Measurements from ENCODE around the gene BCL2L13.

Gene BCL2L13

DNA sequence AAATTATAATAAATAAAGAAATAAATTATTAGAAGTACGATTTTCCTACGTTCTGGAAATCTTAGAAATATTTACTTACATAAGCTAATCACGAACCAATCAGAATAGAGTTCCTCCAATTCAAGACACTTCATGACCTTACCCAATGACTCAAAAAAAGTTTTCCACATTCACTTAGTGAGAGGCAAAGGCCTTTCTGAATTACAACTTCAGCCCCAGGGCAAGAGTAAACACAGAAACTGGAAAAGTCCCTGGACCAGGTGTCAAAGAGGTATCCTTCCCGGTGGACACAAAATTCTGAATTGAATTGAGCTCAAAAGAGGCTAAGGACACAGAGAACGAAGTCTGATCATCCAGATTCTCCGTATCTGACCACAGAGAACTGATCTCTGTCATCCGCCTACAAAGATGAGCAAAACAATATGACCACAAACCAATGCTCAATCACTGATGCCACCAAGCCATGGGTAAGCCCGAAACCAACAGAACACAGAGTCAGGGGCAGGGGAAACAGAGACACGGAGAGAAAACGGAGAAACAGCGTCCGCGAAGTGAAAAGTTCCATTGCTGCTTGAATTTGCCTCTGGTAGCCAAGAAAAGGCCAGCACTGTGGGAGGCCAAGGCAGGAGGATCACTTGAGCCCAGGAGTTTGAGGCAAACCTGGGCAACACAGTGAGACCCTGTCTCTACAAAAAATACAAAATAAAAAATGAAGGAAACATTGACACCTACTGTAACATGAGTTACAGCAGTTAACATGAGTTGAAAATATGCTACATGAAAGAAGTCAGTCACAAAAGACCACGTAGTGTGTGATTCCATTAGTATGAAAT, 128.9 kb downstream of the BCL2L13 start:
- no peak for DNase-seq

DNA sequence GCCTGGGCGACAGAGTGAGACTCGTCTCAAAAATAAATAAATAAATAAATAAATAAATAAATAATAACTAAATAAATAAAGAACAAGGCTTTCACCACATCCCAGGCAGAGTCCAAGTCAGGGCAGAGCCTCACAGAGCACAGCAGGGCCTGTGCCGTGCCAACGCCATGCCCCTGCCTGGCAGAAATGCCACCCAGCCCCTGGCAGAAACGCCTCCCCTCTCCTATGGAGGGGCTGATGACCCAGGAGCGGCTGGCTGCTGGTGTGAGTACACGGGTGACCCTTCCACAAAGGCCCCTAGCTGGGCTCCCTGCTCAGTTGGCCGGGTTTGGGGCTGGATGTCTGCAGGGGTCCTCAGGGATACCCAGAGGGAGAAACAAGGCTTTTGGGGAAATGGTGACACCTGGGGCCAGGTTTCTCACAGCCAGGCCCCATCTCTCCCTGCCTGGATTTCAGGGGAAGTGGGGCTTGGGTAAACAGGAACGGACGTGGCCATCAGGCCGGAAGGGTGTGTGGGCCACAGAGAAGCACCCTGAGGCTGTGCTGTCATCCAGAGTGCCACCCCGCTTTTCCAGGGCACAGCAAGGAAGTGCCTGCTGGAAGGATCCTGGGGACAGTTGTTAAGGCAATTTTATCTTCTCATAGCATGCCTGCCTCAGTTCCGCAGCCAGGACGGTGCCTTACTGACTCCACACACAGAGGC, 130.6 kb downstream of the BCL2L13 start:
- no peak for DNase-seq

DNA sequence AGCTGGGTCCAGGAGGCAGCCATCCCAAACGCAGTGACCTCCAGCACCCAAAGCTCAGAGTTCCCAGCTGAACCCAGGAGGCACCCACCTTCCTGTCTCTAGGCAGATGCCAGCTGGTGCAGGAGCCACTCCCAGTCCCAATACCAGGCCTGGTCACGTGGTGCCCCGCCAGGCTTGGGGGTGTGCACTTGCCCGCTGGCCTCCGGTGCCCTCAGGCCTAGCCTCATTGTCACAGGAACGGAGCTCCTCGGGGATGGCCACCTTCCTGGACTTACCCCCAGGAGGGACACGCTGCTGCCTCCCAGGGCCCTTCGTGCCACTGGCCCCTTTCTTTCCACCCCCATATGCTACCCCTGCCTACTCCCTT, 131.1 kb downstream of the BCL2L13 start:
- no peak for DNase-seq

DNA sequence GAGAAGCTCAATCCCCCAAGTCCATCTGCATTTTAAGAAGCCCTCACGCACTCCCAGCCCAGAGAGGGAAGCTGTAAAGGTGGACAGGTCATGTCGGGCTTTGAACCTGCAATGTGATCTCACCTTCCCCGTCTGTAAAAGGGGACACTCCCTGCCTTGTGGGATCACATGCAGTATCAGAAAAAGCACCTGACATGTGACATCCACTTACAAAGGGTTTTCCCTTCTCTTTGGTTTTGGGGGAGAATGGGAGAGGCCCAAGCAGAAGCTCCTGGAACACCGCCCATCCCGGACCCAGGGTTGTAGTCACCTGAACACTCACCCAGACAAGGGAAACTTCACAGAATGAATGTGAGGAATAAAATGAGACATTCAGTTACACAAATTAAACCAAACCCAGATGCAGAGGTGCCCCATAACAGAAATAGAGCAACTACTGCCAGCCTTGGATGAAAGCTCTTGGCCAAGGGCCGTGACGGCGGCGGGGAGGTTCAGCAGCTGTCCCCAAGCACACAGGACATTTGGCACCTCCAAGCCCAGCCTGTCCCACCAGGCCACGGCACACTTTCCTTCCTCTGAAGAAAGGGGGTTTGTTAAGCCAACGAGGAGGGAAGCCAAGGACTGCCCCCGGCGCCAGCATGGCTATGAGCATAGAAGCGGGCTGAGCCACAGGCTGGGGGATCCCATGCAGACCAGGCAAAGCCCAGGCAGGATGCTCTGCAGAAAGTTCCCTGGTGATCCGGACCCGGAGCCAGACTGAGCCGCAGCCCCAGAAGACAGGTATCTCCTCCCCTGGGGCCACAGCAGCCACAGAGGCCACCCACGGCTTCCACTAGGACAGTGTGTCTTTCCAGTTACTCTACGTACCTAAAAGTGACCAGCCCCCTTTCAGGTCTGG, 131.9 kb downstream of the BCL2L13 start:
- no peak for DNase-seq

DNA sequence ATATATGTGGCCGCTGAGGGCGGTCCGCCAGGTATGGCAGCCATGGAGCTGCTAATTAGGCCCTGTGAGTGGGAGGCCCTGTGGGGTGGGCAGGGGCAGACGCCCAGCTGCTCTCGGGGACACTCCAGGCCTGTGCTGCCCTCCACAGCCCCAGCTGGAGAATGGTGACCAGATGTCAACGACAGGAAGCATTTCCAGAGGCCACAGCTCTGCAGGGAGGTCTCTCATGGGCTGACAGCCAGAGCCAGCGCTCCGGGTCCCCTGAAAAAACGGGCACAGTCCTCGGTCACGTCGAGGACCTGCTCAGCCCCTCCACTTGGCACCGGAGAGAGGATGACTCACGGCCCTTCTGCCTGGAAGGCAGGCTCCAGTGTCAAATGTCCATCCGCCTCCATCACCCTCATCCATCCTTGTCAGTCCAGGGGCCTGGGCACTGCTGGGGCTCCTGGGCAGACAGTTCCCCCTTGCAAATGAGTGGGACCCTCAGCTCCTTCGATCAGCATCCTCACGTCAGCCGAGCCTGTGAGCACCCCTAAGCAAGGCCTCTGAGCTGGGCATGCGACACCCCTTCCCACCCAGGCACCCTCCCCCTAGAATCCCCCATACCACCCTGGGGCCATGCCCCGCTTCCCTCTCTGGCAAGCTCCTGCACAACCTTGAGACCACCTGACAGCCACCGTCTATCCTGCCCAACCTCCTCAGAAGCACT, 133.8 kb downstream of the BCL2L13 start:
- DNase-seq, result no peak

DNA sequence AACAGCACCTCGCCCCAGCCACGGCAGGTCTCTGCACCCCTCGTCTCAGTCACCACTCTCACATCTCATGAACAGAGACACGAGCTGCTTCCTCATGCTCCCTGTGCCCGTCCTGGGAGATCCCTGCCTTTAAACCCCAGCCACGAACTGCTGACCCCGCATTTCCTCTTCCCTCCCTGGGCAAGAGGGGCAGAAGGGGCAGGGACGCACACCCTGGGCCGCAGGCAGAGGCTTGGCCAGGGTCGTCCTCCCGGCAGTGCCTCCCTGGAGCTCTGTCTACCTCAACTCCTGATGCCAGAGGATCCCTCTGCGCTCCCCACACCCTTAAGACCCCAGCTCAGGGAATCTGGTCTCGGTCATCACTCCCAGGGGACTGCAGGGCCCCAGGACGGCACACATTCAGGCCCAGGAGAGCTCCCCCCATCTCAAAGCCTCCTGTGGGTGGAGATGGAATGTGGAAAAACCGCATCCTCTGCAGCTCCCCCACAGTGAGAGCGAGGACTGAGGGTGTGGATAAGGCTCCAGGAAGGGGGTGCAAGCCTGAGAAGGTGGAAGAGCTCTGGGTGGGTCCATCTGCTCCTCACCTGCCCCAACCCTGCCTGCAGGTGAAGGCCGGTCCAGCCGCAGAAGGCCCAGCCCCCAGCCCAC, 134.5 kb downstream of the BCL2L13 start:
- no peak for DNase-seq

DNA sequence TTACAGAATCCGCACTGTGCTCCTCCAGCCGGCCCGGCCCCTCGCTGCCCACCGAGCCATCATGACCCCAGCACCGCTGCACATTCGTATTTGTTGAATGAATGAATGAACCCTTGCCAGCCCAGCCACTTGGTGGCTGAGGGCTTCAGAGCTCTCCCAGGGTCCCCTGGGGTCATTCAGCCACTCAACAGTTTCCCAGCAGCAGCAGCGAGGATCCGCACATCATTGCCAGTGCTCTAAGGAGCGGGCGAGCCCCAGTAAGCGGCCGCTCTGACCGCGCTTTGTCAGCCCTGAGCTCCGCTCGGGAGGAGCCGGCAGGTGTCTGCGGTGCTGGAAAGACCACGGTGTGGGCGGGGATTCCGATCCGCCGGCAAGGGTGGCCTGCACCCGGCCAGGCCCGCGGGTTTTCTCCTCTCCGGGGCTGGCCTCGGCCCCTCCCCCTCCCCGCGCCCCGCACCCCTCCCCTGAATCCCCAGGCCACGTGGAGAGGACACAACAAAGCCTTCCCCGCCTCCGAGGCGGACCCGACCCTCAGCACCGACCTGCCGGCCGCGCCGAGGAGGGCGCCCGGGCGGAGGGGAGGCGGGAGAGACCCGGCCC, 135.1 kb downstream of the BCL2L13 start:
- DNase-seq, result peak; percentile 69

DNA sequence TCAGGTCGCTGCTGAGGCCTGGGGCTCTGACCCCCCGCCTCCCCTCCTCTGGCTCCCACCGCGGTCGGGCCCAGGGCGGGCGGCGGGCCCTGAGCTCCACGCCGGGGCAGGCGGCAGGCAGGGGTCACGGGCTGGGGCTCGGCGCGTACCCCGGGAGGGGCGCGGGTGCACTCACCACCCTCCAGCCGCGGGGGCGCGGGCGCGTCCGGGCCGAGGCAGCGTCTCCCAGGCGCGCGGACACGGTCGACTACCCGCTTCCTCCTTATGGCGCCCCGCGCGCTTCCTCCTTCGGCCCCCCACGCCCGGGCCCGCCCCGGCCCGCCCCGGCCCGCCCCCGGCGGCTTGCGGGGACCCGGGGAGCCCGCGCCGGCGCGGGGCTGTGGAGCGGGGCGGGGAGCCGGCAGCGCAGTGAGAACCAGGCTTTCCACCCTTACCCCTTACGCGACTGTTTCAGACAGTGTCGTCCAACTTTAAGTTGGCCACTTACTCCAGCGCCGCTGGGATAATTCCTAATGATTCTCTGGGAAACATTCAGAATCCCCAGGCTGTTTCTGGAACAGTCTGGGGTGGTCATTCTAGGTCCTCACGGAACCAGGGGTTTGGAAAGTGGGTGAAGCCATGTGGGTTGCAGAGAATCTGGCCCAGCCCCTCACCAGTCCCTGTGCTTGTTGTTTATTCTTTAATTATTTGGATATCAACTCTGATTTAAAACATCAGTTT, 135.8 kb downstream of the BCL2L13 start, which contains the start of gene BID:
Gene BID (minus strand): TSS at position 264 of the 720 bp plus-strand sequence. CDS start 24,353 bp downstream, outside the sequence.
- DNase-seq, result no peak

DNA sequence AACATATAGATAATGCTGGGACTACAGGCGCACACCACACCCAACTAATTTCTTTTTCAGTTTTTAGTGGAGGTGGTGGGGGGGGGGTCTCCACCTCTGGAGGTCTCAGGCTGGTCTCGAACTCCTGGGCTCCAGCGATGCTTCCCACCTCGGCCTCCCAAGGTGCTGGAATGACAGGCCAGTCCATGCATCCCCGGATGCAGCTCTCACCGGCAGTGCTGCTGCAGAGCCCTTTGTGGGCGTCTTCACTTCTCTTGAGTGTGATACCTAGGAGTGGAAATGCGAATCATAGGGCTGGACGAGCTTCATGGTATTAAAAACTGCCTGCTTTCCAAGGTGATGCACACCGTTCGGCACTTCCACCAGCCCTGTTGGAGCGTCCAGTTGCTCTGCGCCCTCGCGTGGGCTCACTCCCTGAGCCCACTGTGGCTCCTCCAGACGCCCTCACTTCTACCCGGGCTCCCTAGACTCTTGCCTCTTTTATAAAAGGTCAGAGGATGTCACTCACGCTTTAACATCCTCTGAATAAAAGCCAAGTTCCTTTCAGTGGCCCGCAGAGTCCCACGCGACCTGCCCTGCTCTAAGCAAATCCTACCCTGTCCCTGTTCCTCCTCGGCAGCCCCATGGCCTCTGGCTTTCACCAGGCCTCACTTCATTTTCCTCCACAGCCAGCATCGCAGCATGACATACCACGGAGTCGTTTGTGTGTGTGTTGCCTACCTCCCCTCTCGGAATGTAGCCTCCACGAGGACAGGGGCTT, 136.5 kb downstream of the BCL2L13 start:
- DNase-seq, result no peak

DNA sequence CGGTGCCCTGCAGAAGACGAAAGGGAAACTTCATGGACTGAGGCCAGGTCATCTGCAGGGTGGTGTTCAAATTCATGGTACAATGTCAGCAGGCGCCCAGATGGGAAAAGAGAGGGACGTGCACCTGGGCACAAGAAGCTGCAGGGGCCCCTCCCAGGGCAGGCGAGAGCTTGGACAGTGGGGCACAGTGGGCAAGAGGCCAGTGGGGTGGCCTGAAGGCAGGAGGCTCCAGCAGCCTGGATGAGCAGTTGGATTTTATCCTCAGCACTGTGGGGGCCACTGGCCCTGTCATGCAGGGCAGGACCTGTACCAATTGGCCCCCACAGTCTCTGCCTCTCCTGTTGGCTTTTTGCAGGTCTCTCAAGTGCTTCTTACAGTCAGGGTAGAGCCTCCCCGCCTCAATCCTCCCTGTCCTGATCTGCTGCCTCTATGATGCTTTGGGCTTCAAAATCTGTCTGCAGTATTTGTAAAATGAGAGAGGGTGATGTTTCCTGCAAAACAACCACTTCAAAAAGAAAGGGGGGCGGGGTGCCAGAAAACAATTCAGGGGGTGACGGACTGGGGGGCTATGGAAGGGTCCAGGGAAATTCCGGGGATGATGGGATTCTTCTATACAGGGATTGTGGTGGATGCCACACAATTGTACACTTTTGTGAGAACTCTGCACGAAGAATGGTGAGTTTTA, 137.4 kb downstream of the BCL2L13 start:
- no peak for DNase-seq

DNA sequence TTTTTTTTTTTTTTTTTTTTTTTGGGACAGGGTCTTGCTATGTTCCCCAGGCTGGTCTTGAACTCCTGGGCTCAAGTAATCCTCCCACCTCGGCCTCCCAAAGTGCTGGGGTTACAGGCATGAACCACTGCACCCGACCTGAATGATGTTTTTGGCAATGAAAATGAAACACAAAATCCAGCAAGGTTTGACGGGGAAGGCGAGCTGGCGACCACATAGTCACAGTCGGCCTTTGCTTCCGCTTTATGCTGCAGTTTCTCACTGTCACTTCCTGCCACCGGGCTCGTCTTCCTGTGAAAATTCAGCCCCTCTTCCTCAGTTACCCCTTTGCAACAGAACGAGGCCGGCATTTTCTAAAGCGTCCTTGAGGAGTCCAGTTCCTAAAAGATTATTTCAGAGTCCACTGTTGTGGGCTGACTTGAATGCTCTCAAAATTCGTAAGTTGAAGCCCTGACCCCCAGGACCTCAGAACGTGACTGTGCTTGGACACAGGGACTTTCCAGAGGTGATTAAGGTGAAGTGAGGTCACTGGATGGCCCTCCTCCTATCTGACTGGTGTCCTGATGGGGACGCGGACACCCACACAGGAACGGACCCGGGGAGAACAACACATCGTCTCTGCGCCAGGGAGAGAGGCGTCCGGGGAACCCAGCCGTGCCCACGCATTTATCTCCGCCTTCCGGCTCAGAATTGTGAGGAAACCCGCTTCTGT, 138.6 kb downstream of the BCL2L13 start:
- DNase-seq, result no peak

DNA sequence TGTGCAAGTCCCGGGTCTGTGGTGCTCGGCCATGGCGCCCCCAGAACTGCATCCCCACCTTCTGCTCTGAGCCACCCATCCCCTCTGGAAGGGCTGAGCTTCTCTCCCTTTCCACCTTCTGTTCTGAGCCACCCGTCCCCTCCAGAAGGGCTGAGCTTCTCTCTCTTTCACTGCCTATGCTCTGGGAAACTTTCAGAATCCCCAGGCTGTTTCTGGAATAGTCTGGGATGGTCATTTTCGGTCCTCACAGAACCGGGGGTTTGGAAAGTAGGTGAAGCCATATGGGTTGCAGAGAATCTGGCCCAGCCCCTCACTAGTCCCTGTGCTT, 139.1 kb downstream of the BCL2L13 start:
- no peak for DNase-seq

DNA sequence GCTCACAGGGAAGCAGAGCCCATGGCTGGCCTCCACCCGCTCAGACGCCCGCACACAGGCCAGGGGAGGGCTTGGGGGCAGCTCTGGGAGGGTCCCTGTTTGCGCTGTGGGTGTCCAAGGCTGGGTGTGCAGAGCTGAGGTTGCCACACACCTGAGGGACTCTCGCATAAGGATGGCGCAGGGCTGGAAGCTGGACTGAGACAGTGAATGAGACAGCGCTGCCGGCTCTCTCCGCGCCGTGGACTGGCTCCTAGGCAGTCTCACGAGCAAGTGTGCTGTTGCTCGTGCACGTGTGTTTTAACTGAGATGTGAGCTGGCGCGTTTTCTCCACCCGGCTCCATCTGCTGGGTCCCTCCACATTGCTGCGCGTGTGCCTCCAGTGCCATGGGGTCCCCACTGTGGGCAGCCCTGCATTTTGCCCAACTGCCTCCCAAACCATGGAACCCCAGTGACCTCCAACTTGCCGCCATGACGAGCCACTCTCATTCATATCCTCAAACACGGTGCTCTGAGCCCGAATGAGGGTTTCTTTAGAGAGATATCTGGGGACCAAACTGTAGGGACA, 139.9 kb downstream of the BCL2L13 start:
- DNase-seq, result no peak

DNA sequence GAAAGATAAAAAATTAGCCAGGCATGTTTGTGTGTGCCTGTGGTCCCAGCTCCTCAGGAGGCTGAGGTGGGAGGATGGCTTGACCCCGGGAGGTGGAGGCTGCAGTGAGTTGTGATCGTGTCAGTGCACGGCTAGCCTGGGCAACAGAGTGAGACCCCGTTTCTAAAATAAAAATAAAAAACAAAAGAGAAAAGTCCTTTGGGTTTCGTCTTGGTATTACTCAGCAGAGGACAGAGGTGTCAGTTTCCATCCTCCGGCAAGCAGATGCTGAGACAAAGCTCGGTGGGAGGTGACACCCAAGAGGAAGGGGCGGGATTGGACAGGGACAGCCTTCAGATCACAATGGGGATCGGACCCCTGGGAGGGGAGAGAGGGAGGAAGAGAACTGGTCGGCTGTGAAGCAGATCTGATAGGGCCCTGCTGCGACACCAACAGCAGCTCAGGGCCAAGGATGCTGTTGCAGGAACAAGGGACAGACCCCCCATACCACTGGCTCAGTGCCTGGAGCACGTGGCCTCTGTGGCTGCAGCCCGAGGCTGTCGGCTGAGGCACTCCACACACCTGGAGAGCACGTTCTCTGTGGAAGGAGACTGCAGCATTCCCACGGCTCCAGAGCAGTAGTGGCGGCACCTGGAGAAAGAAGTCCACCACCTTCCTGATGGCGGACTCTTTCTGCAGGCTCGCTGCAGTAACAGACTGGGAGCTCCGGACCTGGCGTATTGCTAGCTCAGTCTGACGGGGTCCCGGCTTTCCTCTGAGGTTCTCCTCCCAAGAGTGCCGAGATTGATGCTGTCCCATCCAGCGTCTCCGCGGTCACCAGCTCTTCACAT, 140.9 kb downstream of the BCL2L13 start:
- peak; percentile 51 for DNase-seq

DNA sequence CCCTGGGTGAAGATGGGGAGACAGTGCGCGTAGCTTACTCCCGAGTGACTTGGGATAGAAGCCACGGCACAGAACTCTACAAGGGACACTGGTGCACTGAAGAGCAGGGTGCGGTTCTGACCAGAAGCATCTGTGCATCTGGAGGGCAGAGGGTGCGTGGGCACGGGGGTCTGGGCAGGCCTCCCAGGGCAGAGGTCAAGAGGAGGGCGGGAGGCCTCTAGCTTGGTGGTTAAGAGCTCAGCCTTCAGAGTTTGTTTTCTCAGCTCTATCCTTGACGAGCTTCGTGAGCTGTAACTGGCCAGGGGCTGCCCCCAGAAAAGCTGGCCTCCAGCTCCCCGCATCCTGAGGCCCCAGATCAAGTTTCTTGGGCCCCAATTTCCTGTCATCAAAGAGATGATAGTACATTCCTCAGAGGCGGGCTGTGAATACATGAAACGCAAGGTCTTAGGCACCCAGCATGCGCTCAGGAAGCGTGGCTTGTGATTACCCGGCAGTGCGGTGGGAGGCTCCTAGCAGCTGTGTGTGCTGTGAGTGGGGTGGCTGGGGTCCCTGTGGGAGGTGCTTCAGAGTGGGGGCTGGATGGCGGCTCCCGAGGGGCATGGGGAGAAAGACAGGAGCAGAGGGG, 141.7 kb downstream of the BCL2L13 start:
- no peak for DNase-seq
